ENCODE data around the gene GPC1. TPM values are rescaled to one million over a fixed set of nuclear protein-coding genes. Genes with fewer than 3 reads are reported as not detected.

The GPC1 gene
- total RNA-seq, 1 donor from 2014 or later, result 252 TPM

- no peak for DNase-seq (ENCODE audit: low read depth)
- Mint-ChIP-seq H3K9me3 (ENCODE audit: unreplicated experiment) (peaks cover 15% of the 10 kb centered on the region), H3K27me3 (ENCODE audit: low read depth, unreplicated experiment) (no peaks in the 10 kb centered on the region), H3K27ac (ENCODE audit: unreplicated experiment) (peak overlapping the region; percentile 47), H3K4me3 (ENCODE audit: unreplicated experiment) (no peak overlapping the region), H3K4me1 (ENCODE audit: low read depth, unreplicated experiment) (peaks cover 14% of the 10 kb centered on the region), H3K36me3 (ENCODE audit: low read depth, unreplicated experiment) (peaks cover 5% of the 10 kb centered on the region)
- TF ChIP-seq EZH2 (IDR thresholded peaks at IDR 0.05; ENCODE audit: insufficient read depth, low read length) (no peak), CTCF (IDR thresholded peaks at IDR 0.05; ENCODE audit: insufficient read depth, low read depth, low read length) (no peak)
- H3K36me3 ChIP-seq (ENCODE audit: insufficient read depth, low read length), result no peaks in the 10 kb centered on the region
- H3K79me2 ChIP-seq (ENCODE audit: insufficient read depth, low read length), result no peaks in the 10 kb centered on the region
- no peak overlapping the region for H3K9ac ChIP-seq (ENCODE audit: low read length)
- H3K9me3 ChIP-seq (ENCODE audit: insufficient read depth, low read depth, low read length), result no peaks in the 10 kb centered on the region
- no peaks in the 10 kb centered on the region for H3K4me1 ChIP-seq (ENCODE audit: insufficient read depth, low read length)
- H3K4me3 ChIP-seq (ENCODE audit: insufficient read depth, low read depth, low read length), result no peak overlapping the region
- no peaks in the 10 kb centered on the region for H3K27me3 ChIP-seq (ENCODE audit: insufficient read depth, low read length)
- H2AFZ ChIP-seq (ENCODE audit: low read depth, low read length), result no peak overlapping the region
- FAIRE-seq, result no peak
- peaks cover 27% of the 10 kb centered on the region for H4K20me1 ChIP-seq (ENCODE audit: insufficient read depth, low read length)
- H3K4me2 ChIP-seq (ENCODE audit: low read length), result no peak overlapping the region
- H3K27ac ChIP-seq (ENCODE audit: low read depth, low read length), result no peak overlapping the region
Measured at GRCh38 chr2:240469740-240470139, 34.3 kb downstream of the GPC1 start.

GRCh38 chr2:240472078-240472790 is 36.8 kb downstream of the GPC1 start:
- H3K9me3 Mint-ChIP-seq (ENCODE audit: unreplicated experiment), result peaks cover 15% of the 10 kb centered on the region
- H3K9ac ChIP-seq (ENCODE audit: low read length), result no peak overlapping the region
- no peaks in the 10 kb centered on the region for H3K27me3 ChIP-seq (ENCODE audit: insufficient read depth, low read length)
- no peak for TF ChIP-seq EZH2 (IDR thresholded peaks at IDR 0.05; ENCODE audit: insufficient read depth, low read length)
- no peak for TF ChIP-seq CTCF (IDR thresholded peaks at IDR 0.05; ENCODE audit: insufficient read depth, low read depth, low read length)
- no peaks in the 10 kb centered on the region for H3K36me3 ChIP-seq (ENCODE audit: insufficient read depth, low read length)
- H3K4me1 ChIP-seq (ENCODE audit: insufficient read depth, low read length), result no peaks in the 10 kb centered on the region
- H4K20me1 ChIP-seq (ENCODE audit: insufficient read depth, low read length), result peaks cover 19% of the 10 kb centered on the region
- no peak overlapping the region for H3K4me3 Mint-ChIP-seq (ENCODE audit: unreplicated experiment)
- no peak for DNase-seq (ENCODE audit: low read depth)
- peaks cover 5% of the 10 kb centered on the region for H3K36me3 Mint-ChIP-seq (ENCODE audit: low read depth, unreplicated experiment)
- H3K27ac ChIP-seq (ENCODE audit: low read depth, low read length), result no peak overlapping the region
- FAIRE-seq, result no peak
- H3K79me2 ChIP-seq (ENCODE audit: insufficient read depth, low read length), result no peaks in the 10 kb centered on the region
- no peaks in the 10 kb centered on the region for H3K9me3 ChIP-seq (ENCODE audit: insufficient read depth, low read depth, low read length)
- H3K4me1 Mint-ChIP-seq (ENCODE audit: low read depth, unreplicated experiment), result peaks cover 14% of the 10 kb centered on the region
- peaks cover 3% of the 10 kb centered on the region for H3K27me3 Mint-ChIP-seq (ENCODE audit: low read depth, unreplicated experiment)
- no peak overlapping the region for H2AFZ ChIP-seq (ENCODE audit: low read depth, low read length)
- no peak overlapping the region for H3K4me3 ChIP-seq (ENCODE audit: insufficient read depth, low read depth, low read length)
- H3K27ac Mint-ChIP-seq (ENCODE audit: unreplicated experiment), result no peak overlapping the region
- H3K4me2 ChIP-seq (ENCODE audit: low read length), result no peak overlapping the region

GRCh38 chr2:240473211-240473610 is 37.7 kb downstream of the GPC1 start:
- Mint-ChIP-seq H3K36me3 (ENCODE audit: low read depth, unreplicated experiment) (peaks cover 5% of the 10 kb centered on the region), H3K9me3 (ENCODE audit: unreplicated experiment) (peaks cover 15% of the 10 kb centered on the region), H3K4me3 (ENCODE audit: unreplicated experiment) (no peak overlapping the region), H3K27me3 (ENCODE audit: low read depth, unreplicated experiment) (peaks cover 6% of the 10 kb centered on the region), H3K27ac (ENCODE audit: unreplicated experiment) (no peak overlapping the region), H3K4me1 (ENCODE audit: low read depth, unreplicated experiment) (peaks cover 14% of the 10 kb centered on the region)
- Histone ChIP-seq H3K4me1 (ENCODE audit: insufficient read depth, low read length) (no peaks in the 10 kb centered on the region), H3K4me2 (ENCODE audit: low read length) (no peak overlapping the region), H3K27me3 (ENCODE audit: insufficient read depth, low read length) (no peaks in the 10 kb centered on the region), H3K9ac (ENCODE audit: low read length) (no peak overlapping the region), H3K4me3 (ENCODE audit: insufficient read depth, low read depth, low read length) (no peak overlapping the region), H3K27ac (ENCODE audit: low read depth, low read length) (no peak overlapping the region), H3K79me2 (ENCODE audit: insufficient read depth, low read length) (no peaks in the 10 kb centered on the region), H3K36me3 (ENCODE audit: insufficient read depth, low read length) (no peaks in the 10 kb centered on the region), H4K20me1 (ENCODE audit: insufficient read depth, low read length) (peaks cover 10% of the 10 kb centered on the region), H2AFZ (ENCODE audit: low read depth, low read length) (no peak overlapping the region), H3K9me3 (ENCODE audit: insufficient read depth, low read depth, low read length) (no peaks in the 10 kb centered on the region)
- FAIRE-seq, result no peak
- no peak for TF ChIP-seq EZH2 (IDR thresholded peaks at IDR 0.05; ENCODE audit: insufficient read depth, low read length)
- TF ChIP-seq CTCF (IDR thresholded peaks at IDR 0.05; ENCODE audit: insufficient read depth, low read depth, low read length), result no peak
- no peak for DNase-seq (ENCODE audit: low read depth)

All from astrocyte (in vitro differentiated cells and primary cell).